Fibroblast of lung (primary cell): ENCODE results near the gene PKHD1. TPM values are rescaled to one million over a fixed set of nuclear protein-coding genes. Genes with fewer than 3 reads are reported as not detected.

Experiments
- DNase-seq, 2 donors: peaks; one replicate each; pipeline versions ENCODE4 v3.0.0 to v3.0.0-alpha.2; 2010; ENCODE audit warnings: low read depth in 2 of 2
- H2AFZ ChIP-seq: 2 replicates; pipeline ENCODE4 v1.5.1; 2012; ENCODE audit warnings: low read length, control low read depth, inconsistent platforms
- H3K27ac ChIP-seq: 2 replicates; pipeline ENCODE4 v1.5.1; 2011; ENCODE audit warnings: low read length, control low read depth; ENCODE audit not compliant: insufficient read depth
- H3K27me3 ChIP-seq: 2 replicates; pipeline ENCODE4 v1.5.1; 2011; ENCODE audit warnings: mild to moderate bottlenecking, low read length; ENCODE audit not compliant: control insufficient read depth, insufficient read depth
- H3K36me3 ChIP-seq: 2 replicates; pipeline ENCODE4 v1.5.1; 2011; ENCODE audit warnings: low read length; ENCODE audit not compliant: control insufficient read depth, insufficient read depth
- H3K4me1 ChIP-seq: 2 replicates; pipeline ENCODE4 v1.5.1; 2011; ENCODE audit warnings: low read length; ENCODE audit not compliant: control insufficient read depth, insufficient read depth; ENCODE audit errors: extremely low read depth
- H3K4me2 ChIP-seq: 2 replicates; pipeline ENCODE4 v1.5.1; 2011; ENCODE audit warnings: low read length, control low read depth; ENCODE audit not compliant: insufficient read depth; ENCODE audit errors: extremely low read depth
- H3K4me3 ChIP-seq, 4 experiments: fragments of 200-600 bp in 1 of 4; sonication (generic) in 1 of 4; replicated peaks in 1 of 4; 2 replicates each; pipeline ENCODE4 v1.5.1; 2011 to 2016; ENCODE audit warnings: low read length in 4 of 4, low read depth in 3 of 4, mild to moderate bottlenecking in 3 of 4, control low read depth in 2 of 4, inconsistent platforms in 1 of 4, mixed read lengths in 1 of 4; ENCODE audit not compliant: insufficient read depth in 1 of 4; ENCODE audit errors: control extremely low read depth in 1 of 4
- H3K79me2 ChIP-seq: 2 replicates; pipeline ENCODE4 v1.5.1; 2012; ENCODE audit warnings: mild to moderate bottlenecking, low read length, inconsistent platforms; ENCODE audit not compliant: control insufficient read depth, insufficient read depth
- H3K9ac ChIP-seq: 2 replicates; pipeline ENCODE4 v1.5.1; 2011; ENCODE audit warnings: mild to moderate bottlenecking, low read length, control low read depth; ENCODE audit not compliant: insufficient read depth
- H3K9me3 ChIP-seq: 2 replicates; pipeline ENCODE4 v1.5.1; 2012; ENCODE audit warnings: low read depth, low read length; ENCODE audit not compliant: control insufficient read depth, insufficient read depth
- H4K20me1 ChIP-seq: 2 replicates; pipeline ENCODE4 v1.5.1; 2011; ENCODE audit warnings: low read length; ENCODE audit not compliant: control insufficient read depth, insufficient read depth; ENCODE audit errors: extremely low read depth
- EZH2 ChIP-seq: IDR thresholded peaks from 2 replicates; pipeline ENCODE4 v1.5.1; 2012; ENCODE audit warnings: low read length, control low read depth, mild to moderate bottlenecking; ENCODE audit errors: missing control alignments
- polyA plus RNA-seq, 2 donors: library from polyadenylated mRNA; depleted of rRNA in 1 of 2; stranded (reverse) in 1 of 2; unstranded in 1 of 2; fragments of >200 nt; gene quantifications; 2 replicates each; pipeline ENCODE4 v1.2.1, GENCODE V29; 2011 to 2012; ENCODE audit warnings: missing spikeins in 1 of 2
- total RNA-seq: library from RNA; depleted of rRNA; stranded (reverse); fragments of >200 nt; gene quantifications from 2 replicates; pipeline ENCODE4 v1.2.1, GENCODE V29; 2014
- TF ChIP-seq, protein P1 (sequence below), 2 donors: IDR thresholded peaks in 1 of 2; conservative IDR thresholded peaks in 1 of 2; 1 replicate in 1 of 2; 2 replicates in 1 of 2; pipeline ENCODE4 v1.5.1; 2011 to 2012; ENCODE audit warnings: low read length in 2 of 2, control low read depth in 1 of 2, inconsistent platforms in 1 of 2, low read depth in 1 of 2, mild to moderate bottlenecking in 1 of 2

PKHD1 gene
- total and polyA plus RNA-seq, 2 donors (not counting 1 experiment from before 2014, with no cell fraction given) = not detected

DNA sequence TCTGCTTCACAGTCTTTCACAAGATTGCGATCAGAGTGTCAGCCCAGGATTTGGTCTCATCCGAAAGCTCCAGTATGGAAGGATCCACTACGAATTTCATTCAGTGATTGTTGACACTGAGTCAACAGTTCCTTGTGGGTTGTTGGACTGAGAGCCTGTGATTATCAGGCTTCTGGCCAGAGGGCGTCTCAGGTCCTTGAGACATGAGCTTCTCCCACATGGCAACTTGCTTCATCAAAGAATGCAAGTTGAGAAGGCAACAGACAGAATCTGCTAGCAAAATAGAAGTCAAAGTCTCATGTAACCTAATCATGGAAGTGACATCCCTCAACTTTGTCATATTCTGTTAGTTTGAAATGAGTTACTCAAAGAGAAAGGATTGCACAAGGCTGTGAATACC lies 40.5 kb upstream of the PKHD1 start:
- H3K27me3 ChIP-seq = no peaks in the 10 kb centered on the region
- H3K27ac ChIP-seq = no peak overlapping the region
- DNase-seq = no peak
- no peaks in the 10 kb centered on the region for H3K4me1 ChIP-seq
- H3K9me3 ChIP-seq = no peaks in the 10 kb centered on the region
- H3K36me3 ChIP-seq = no peaks in the 10 kb centered on the region
- no peak for TF ChIP-seq EZH2
- TF ChIP-seq, protein P1, sequence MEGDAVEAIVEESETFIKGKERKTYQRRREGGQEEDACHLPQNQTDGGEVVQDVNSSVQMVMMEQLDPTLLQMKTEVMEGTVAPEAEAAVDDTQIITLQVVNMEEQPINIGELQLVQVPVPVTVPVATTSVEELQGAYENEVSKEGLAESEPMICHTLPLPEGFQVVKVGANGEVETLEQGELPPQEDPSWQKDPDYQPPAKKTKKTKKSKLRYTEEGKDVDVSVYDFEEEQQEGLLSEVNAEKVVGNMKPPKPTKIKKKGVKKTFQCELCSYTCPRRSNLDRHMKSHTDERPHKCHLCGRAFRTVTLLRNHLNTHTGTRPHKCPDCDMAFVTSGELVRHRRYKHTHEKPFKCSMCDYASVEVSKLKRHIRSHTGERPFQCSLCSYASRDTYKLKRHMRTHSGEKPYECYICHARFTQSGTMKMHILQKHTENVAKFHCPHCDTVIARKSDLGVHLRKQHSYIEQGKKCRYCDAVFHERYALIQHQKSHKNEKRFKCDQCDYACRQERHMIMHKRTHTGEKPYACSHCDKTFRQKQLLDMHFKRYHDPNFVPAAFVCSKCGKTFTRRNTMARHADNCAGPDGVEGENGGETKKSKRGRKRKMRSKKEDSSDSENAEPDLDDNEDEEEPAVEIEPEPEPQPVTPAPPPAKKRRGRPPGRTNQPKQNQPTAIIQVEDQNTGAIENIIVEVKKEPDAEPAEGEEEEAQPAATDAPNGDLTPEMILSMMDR (conservative IDR thresholded peaks at IDR 0.05 in 1 of 2, IDR thresholded peaks at IDR 0.05 in 1 of 2; ENCODE audit: low read depth in 1 of 2, low read length in 2 of 2) = no peak
- H4K20me1 ChIP-seq = no peaks in the 10 kb centered on the region
- H3K4me3 ChIP-seq = no peak overlapping the region
- no peaks in the 10 kb centered on the region for H3K79me2 ChIP-seq
- no peak overlapping the region for H3K4me2 ChIP-seq
- no peak overlapping the region for H3K9ac ChIP-seq
- no peak overlapping the region for H2AFZ ChIP-seq

DNA sequence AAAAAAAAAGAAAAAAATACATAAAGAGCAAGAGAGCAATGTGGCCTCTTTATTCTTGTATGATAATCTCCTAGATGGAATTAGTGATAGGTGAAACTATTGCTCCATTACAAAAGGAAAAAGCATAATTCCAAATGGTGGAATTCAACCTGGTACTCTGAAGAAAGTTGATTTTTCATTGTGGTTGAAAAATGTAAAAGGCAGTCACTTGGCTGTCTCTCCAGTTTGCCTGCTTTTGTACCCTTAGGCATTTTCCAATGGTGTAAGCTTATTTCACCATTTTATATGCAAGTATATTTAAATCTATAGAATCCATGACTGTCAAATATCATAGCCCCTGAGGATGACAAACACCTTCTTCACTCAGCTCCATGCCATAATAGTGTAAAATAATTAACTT lies 38.8 kb upstream of the PKHD1 start:
- Histone ChIP-seq H3K9me3 (no peaks in the 10 kb centered on the region), H3K79me2 (no peaks in the 10 kb centered on the region), H2AFZ (no peak overlapping the region), H3K4me3 (no peak overlapping the region), H3K27ac (no peak overlapping the region), H3K4me1 (no peaks in the 10 kb centered on the region), H4K20me1 (no peaks in the 10 kb centered on the region), H3K9ac (no peak overlapping the region), H3K27me3 (no peaks in the 10 kb centered on the region), H3K4me2 (no peak overlapping the region), H3K36me3 (no peaks in the 10 kb centered on the region)
- DNase-seq = no peak
- TF ChIP-seq, protein P1 (conservative IDR thresholded peaks at IDR 0.05 in 1 of 2, IDR thresholded peaks at IDR 0.05 in 1 of 2; ENCODE audit: low read depth in 1 of 2, low read length in 2 of 2) = no peak
- TF ChIP-seq EZH2 = no peak

DNA sequence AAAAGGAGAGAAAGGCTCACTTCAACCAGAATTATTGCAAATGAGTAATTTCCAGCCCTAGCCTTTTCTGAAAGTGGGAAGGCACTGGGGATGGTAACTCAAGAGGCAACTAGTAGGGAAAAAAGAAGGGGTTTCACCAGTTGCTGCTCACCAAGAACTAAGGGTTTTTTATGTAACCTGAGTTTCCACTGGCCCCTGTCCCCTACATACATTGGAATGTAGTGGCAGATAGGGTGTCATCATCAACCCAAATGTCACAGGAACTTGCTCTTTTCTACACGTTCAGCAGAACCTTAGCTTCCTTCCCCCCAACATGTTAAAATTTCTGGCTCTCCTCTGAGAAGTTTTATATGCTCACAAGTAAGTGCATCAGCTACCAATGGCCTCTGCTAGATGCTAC lies 38.2 kb upstream of the PKHD1 start:
- Histone ChIP-seq H3K4me3 (no peak overlapping the region), H3K4me2 (no peak overlapping the region), H3K4me1 (no peaks in the 10 kb centered on the region), H3K79me2 (no peaks in the 10 kb centered on the region), H4K20me1 (no peaks in the 10 kb centered on the region), H3K36me3 (no peaks in the 10 kb centered on the region), H3K27me3 (no peaks in the 10 kb centered on the region), H3K9me3 (no peaks in the 10 kb centered on the region), H3K27ac (no peak overlapping the region), H3K9ac (no peak overlapping the region), H2AFZ (no peak overlapping the region)
- TF ChIP-seq, protein P1 (conservative IDR thresholded peaks at IDR 0.05 in 1 of 2, IDR thresholded peaks at IDR 0.05 in 1 of 2; ENCODE audit: low read depth in 1 of 2, low read length in 2 of 2) = no peak
- TF ChIP-seq EZH2 = no peak
- no peak for DNase-seq
